DMS153 treated with DMSO at 0.1 percent for 48 hours (cell line): ENCODE results near the gene FHIT.

Experiments used
- DNase-seq: peaks from one replicate; lab custom pipeline; 2025; ENCODE audit not compliant: unreplicated experiment; lab: John Stamatoyannopoulos, UW

The FHIT gene

GRCh38 chr3:60147249-60147950, 1103.9 kb downstream of the FHIT start:
- DNase-seq = no peak

- no peak for DNase-seq
These were observed 1105.1 kb downstream of the FHIT start for GRCh38 chr3:60146121-60146520.

GRCh38 chr3:60144071-60144470, 1107.2 kb downstream of the FHIT start:
- no peak for DNase-seq

GRCh38 chr3:60142009-60142408, 1109.2 kb downstream of the FHIT start:
- no peak for DNase-seq

GRCh38 chr3:60140160-60140559, 1111.1 kb downstream of the FHIT start:
- no peak for DNase-seq

GRCh38 chr3:60136601-60137000, 1114.7 kb downstream of the FHIT start:
- no peak for DNase-seq

- no peak for DNase-seq
These were observed 1115.8 kb downstream of the FHIT start for GRCh38 chr3:60135474-60135873.

GRCh38 chr3:60133269-60134162, 1117.7 kb downstream of the FHIT start:
- DNase-seq = no peak

- no peak for DNase-seq
These were observed 1119.6 kb downstream of the FHIT start for GRCh38 chr3:60131618-60132017.

- DNase-seq = no peak
These were observed 1124.5 kb downstream of the FHIT start for GRCh38 chr3:60126511-60127304.

- no peak for DNase-seq
These were observed 1125.6 kb downstream of the FHIT start for GRCh38 chr3:60125686-60126085.

- no peak for DNase-seq
These were observed 1131.0 kb downstream of the FHIT start for GRCh38 chr3:60120245-60120644.

- no peak for DNase-seq
These were observed 1137.1 kb downstream of the FHIT start for GRCh38 chr3:60114191-60114590.

GRCh38 chr3:60107275-60107674, 1144.0 kb downstream of the FHIT start:
- DNase-seq = no peak

GRCh38 chr3:60102154-60102553, 1149.1 kb downstream of the FHIT start:
- no peak for DNase-seq

- DNase-seq = no peak
These were observed 1149.6 kb downstream of the FHIT start for GRCh38 chr3:60101621-60102020.

- no peak for DNase-seq
These were observed 1154.8 kb downstream of the FHIT start for GRCh38 chr3:60096403-60096802.

- DNase-seq = no peak
These were observed 1155.3 kb downstream of the FHIT start for GRCh38 chr3:60095930-60096329.

- DNase-seq = no peak
These were observed 1155.7 kb downstream of the FHIT start for GRCh38 chr3:60095516-60095915.

- DNase-seq = no peak
These were observed 1156.8 kb downstream of the FHIT start for GRCh38 chr3:60094392-60094947.

- DNase-seq = no peak
These were observed 1160.7 kb downstream of the FHIT start for GRCh38 chr3:60090548-60090947.
